GM12873 (cell line): ENCODE results near the gene TWF2.
A peak's percentile ranks its signal among the peaks of the same experiment; 100 is the strongest.

Experiments used
- TF ChIP-seq, protein P1 (sequence below): IDR thresholded peaks from 2 replicates; pipeline ENCODE4 v1.5.1; 2012; ENCODE audit warnings: low read depth, mild to moderate bottlenecking, moderate library complexity, low read length, control low read depth; ENCODE audit not compliant: insufficient read depth; ENCODE audit errors: missing control alignments

TWF2 gene

GRCh38 chr3:52225452-52226228 lies 13.3 kb downstream of the TWF2 start, which contains the start of gene TLR9:
TLR9 (minus strand) TSS chr3:52225645; CDS start chr3:52225529, 116 bp downstream.
- TF ChIP-seq, protein P1, sequence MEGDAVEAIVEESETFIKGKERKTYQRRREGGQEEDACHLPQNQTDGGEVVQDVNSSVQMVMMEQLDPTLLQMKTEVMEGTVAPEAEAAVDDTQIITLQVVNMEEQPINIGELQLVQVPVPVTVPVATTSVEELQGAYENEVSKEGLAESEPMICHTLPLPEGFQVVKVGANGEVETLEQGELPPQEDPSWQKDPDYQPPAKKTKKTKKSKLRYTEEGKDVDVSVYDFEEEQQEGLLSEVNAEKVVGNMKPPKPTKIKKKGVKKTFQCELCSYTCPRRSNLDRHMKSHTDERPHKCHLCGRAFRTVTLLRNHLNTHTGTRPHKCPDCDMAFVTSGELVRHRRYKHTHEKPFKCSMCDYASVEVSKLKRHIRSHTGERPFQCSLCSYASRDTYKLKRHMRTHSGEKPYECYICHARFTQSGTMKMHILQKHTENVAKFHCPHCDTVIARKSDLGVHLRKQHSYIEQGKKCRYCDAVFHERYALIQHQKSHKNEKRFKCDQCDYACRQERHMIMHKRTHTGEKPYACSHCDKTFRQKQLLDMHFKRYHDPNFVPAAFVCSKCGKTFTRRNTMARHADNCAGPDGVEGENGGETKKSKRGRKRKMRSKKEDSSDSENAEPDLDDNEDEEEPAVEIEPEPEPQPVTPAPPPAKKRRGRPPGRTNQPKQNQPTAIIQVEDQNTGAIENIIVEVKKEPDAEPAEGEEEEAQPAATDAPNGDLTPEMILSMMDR: no peak

DNA sequence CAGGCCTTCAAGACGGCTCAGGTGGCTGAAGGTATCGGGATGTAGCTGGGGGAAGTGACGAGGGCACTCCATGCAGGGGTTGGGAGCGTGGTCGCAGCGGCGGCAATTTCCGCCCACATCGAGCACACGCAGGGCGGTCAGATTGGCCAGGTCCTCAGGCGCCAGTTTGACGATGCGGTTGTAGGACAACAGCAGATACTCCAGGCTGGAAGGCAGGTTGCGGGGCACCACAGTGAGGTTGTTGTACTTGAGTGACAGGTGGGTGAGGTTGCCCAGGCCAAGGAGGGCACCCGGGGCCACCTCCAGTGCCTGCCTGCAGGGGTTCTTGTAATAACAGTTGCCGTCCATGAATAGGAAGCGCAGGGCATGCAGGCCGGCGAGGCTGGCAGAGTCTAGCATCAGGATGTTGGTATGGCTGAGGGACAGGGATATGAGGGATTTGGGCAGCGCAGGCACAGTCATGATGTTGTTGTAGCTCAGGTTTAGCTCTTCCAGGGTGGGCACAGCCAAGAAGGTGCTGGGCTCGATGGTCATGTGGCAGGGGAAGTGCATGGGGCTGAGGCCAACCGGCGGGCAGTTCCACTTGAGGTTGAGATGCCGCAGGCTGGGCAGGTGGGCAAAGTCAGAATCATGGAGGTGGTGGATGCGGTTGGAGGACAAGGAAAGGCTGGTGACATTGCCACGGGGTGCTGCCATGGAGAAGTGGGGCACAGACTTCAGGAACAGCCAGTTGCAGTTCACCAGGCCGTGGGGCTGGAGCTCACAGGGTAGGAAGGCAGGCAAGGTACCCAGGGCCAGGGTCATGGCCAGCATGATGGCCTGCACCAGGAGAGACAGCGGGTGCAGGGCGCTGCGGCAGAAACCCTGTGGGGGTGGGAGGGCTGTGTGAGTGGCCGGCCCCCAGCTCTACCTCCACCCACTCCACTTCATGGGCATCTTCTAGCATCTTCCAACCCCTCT lies 15.2 kb downstream of the TWF2 start:
- TF ChIP-seq, protein P1: no peak

DNA sequence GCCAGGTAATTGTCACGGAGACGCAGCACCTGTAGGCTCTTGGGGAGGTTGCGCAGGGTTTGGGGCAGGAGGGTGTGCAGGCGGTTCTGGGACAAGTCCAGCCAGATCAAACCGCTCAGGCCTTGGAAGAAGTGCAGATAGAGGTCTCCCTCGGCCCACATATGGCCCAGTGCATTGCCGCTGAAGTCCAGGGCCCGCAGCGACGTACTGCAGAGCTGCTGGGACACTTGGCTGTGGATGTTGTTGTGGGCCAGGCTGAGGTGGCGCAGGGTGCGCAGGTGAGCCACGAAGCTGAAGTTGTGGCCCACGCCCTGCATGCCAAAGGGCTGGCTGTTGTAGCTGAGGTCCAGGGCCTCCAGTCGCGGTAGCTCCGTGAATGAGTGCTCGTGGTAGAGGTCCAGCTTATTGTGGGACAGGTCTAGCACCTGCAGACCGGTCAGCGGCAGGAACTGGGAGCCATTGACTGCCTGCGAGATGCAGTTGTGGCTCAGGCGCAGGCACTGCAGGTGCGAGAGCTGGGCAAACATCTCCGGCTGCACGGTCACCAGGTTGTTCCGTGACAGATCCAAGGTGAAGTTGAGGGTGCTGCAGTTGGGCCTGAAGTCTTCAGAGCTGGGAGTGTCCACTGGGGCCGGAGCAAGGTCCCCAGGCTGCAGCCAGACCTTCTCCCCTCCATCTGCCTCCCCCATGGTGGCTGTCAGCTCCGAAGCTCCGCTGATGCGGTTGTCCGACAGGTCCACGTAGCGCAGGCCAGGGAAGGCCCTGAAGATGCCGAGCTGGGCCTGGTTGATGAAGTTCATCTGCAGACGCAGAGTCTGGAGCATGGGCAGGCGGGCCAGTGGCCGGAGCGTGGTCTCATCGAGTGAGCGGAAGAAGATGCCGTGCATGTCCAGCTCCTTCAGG lies 16.4 kb downstream of the TWF2 start:
- TF ChIP-seq, protein P1: no peak

DNA sequence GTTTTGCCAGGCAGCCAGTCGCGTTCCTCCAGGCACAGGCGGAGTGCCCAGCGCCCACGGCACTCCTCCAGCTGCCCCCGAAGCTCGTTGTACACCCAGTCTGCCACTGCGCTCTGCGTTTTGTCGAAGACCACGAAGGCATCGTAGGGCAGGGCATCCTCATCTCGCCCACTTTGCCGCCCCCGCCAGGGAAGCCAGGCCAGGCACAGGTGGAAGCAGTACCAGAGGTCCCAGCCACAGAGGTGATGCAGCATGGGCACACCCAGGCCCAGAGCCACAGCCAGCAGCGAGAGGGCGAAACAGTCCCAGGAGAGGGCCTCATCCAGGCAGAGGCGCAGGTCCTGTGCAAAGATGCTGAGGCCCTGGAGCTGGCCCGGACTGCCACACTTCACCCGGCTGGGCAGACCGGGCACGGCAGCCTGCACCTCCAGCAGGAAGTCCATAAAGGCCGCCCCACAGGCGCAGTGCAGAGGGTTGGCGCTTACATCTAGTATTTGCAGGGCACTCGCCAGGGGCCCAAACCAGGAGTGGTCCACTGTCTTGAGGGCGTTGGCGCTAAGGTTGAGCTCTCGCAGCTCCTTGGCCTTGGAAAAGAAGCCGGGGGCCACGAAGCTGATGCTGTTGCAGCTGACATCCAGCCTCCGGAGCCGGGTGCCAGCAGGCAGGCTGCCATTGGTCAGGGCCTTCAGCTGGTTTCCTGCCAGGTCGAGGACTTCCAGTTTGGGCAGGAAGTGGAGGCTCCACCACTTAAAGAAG lies 17.2 kb downstream of the TWF2 start:
- TF ChIP-seq, protein P1: no peak

DNA sequence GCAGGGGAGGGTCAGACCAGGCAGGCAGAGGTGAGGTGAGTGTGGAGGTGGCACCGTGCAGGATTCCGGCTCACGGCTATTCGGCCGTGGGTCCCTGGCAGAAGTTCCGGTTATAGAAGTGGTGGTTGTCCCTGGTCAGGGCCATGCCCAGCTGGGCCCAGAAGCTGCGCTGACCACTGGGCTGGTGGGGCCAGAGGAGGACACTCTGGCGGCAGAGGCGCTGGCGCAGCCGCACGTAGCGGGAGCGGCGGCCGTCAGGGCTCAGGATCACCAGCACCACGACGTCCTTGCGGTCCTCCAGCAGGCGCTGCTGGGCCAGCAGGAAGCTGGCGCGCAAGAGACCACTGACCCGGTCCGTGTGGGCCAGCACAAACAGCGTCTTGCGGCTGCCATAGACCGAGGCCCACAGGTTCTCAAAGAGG lies 17.8 kb downstream of the TWF2 start:
- TF ChIP-seq, protein P1: no peak

DNA sequence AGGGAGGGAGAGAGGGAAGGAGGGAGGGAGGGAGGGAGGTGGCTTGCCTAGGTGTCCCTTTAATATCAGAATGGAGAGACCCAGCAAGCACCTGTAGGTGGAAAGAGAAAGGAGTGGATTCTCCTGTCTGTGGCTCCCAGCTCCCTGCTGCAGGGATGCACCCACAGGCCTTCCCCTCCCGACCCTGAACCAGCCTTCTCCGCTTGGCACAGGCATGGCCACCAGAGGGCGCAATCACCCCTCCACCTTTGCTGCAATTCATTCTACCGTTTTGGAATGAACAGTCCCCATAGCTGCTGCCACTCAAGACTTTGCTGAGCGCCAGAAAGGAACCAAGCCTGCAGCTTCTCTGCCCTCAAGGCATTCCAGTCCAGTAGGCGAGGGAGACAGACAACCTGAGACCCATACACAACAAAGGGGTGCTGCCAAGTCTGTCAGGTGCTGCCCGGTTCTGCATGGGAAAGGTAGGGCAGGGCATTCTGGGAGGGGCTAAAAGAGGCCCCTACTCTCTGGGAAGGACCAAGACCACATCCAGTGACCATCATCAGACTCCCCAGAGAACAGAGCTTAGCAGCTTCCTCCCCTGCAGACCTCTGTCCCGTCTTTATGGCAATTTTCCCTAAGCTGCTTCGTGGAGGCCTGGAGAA lies 18.5 kb downstream of the TWF2 start:
- TF ChIP-seq, protein P1: peak; percentile 98
